ENCODE results near the gene DAPK1.

- TF ChIP-seq NRF1 (conservative IDR thresholded peaks at IDR 0.05; ENCODE audit: low read depth, low read length) (no peak), JUNB (IDR thresholded peaks at IDR 0.05) (no peak), ATF2 (IDR thresholded peaks at IDR 0.05; ENCODE audit: low read length) (no peak), USF2 (IDR thresholded peaks at IDR 0.05; ENCODE audit: borderline replicate concordance, low read depth, low read length) (no peak), CEBPB (IDR thresholded peaks at IDR 0.05; ENCODE audit: borderline replicate concordance in 1 of 2, low read depth in 2 of 2, low read length in 2 of 2) (no peak), ETV6 (conservative IDR thresholded peaks at IDR 0.05 in 1 of 2, IDR thresholded peaks at IDR 0.05 in 1 of 2; ENCODE audit: borderline replicate concordance in 1 of 2, low read depth in 1 of 2) (no peak), POLR2A (IDR thresholded peaks at IDR 0.05; ENCODE audit: low read depth, low read length) (no peak), MXI1 (IDR thresholded peaks at IDR 0.05; ENCODE audit: low read depth, low read length) (no peak), E2F4 (IDR thresholded peaks at IDR 0.05; ENCODE audit: low read depth, low read length) (no peak), BHLHE40 (IDR thresholded peaks at IDR 0.05; ENCODE audit: borderline replicate concordance in 1 of 2, low read depth in 2 of 2, low read length in 1 of 2) (no peak)
These were observed 31.9 kb upstream of the DAPK1 start for GRCh38 chr9:87465816-87466215.
